Mesenchymal stem cell (in vitro differentiated cells and primary cell): ENCODE data around the gene MAPKAP1.
A peak's percentile ranks its signal among the peaks of the same experiment; 100 is the strongest.

Experiments used
- DNase-seq: peaks from one replicate; pipeline ENCODE4 v3.0.0-alpha.2; 2013
- H2AFZ ChIP-seq: one replicate; pipeline ENCODE4 v1.6.1; 2013; ENCODE audit warnings: low read depth, mild to moderate bottlenecking, control low read depth, inconsistent platforms, low read length, moderate library complexity
- H2AK5ac ChIP-seq: 2 replicates; pipeline ENCODE4 v1.6.1; 2013; ENCODE audit warnings: low read length, moderate library complexity, mild to moderate bottlenecking, inconsistent platforms; ENCODE audit not compliant: severe bottlenecking
- H2BK120ac ChIP-seq: one replicate; pipeline ENCODE4 v1.6.1; 2013; ENCODE audit warnings: low read depth, mild to moderate bottlenecking, inconsistent platforms, low read length, moderate library complexity
- H2BK12ac ChIP-seq, 2 experiments: one replicate each; pipeline ENCODE4 v1.6.1; 2013; ENCODE audit warnings: inconsistent platforms in 2 of 2, low read length in 2 of 2, mild to moderate bottlenecking in 2 of 2, moderate library complexity in 2 of 2, control low read depth in 1 of 2
- H2BK15ac ChIP-seq: one replicate; pipeline ENCODE4 v1.6.1; 2013; ENCODE audit warnings: mild to moderate bottlenecking, low read depth, inconsistent platforms; ENCODE audit not compliant: poor library complexity, severe bottlenecking
- H2BK5ac ChIP-seq: 2 replicates; pipeline ENCODE4 v1.6.1; 2013; ENCODE audit warnings: low read depth, mild to moderate bottlenecking, low read length, control low read depth, inconsistent platforms; ENCODE audit not compliant: poor library complexity, severe bottlenecking
- H3K14ac ChIP-seq, 2 experiments: one replicate each; pipeline ENCODE4 v1.6.1; 2013; ENCODE audit warnings: inconsistent platforms in 2 of 2, low read length in 2 of 2, control low read depth in 1 of 2, mild to moderate bottlenecking in 1 of 2, moderate library complexity in 1 of 2
- H3K18ac ChIP-seq, 2 experiments: one replicate each; pipeline ENCODE4 v1.6.1; 2013; ENCODE audit warnings: inconsistent platforms in 2 of 2, low read length in 2 of 2, control low read depth in 1 of 2, low read depth in 1 of 2, mild to moderate bottlenecking in 1 of 2
- H3K23ac ChIP-seq, 2 experiments: one replicate each; pipeline ENCODE4 v1.6.1; 2013; ENCODE audit warnings: inconsistent platforms in 2 of 2, low read length in 2 of 2, mild to moderate bottlenecking in 2 of 2, moderate library complexity in 2 of 2, control low read depth in 1 of 2
- H3K27ac ChIP-seq: 2 replicates; pipeline ENCODE4 v1.5.1; 2013; ENCODE audit warnings: mild to moderate bottlenecking, moderate library complexity, low read length, control low read depth, inconsistent platforms; ENCODE audit not compliant: poor library complexity, severe bottlenecking
- H3K27me3 ChIP-seq, 2 experiments: 2 replicates each; pipeline versions ENCODE4 v1.6.1 to v1.7.0; 2013; ENCODE audit warnings: low read length in 2 of 2, mild to moderate bottlenecking in 2 of 2, moderate library complexity in 2 of 2, control low read depth in 1 of 2, inconsistent platforms in 1 of 2; ENCODE audit not compliant: control insufficient read depth in 1 of 2, insufficient read depth in 1 of 2
- H3K36me3 ChIP-seq, 2 experiments: 2 replicates each; pipeline versions ENCODE4 v1.6.1 to v1.7.0; 2013; ENCODE audit warnings: low read length in 2 of 2, control low read depth in 1 of 2, inconsistent platforms in 1 of 2, low read depth in 1 of 2, mild to moderate bottlenecking in 1 of 2; ENCODE audit not compliant: insufficient read depth in 2 of 2, control insufficient read depth in 1 of 2
- H3K4ac ChIP-seq, 2 experiments: one replicate each; pipeline ENCODE4 v1.6.1; 2013; ENCODE audit warnings: inconsistent platforms in 2 of 2, low read length in 2 of 2, mild to moderate bottlenecking in 2 of 2, moderate library complexity in 2 of 2, control low read depth in 1 of 2, low read depth in 1 of 2
- H3K4me1 ChIP-seq: 2 replicates; pipeline ENCODE4 v1.6.1; 2013; ENCODE audit warnings: low read depth, low read length, control low read depth; ENCODE audit not compliant: control insufficient read depth, insufficient read depth
- H3K4me2 ChIP-seq: 2 replicates; pipeline ENCODE4 v1.6.1; 2013; ENCODE audit warnings: low read length, mild to moderate bottlenecking, inconsistent platforms; ENCODE audit not compliant: poor library complexity, severe bottlenecking
- H3K4me3 ChIP-seq, 2 experiments: 2 replicates each; pipeline versions ENCODE4 v1.5.1 to v1.7.0; 2013; ENCODE audit warnings: low read length in 2 of 2, mild to moderate bottlenecking in 2 of 2, control low read depth in 1 of 2, low read depth in 1 of 2; ENCODE audit not compliant: insufficient read depth in 1 of 2
- H3K79me1 ChIP-seq: replicated peaks from 2 replicates; pipeline ENCODE4 v1.6.1; 2013; ENCODE audit warnings: mild to moderate bottlenecking, control low read depth, low read length, inconsistent platforms; ENCODE audit not compliant: poor library complexity, severe bottlenecking
- H3K9ac ChIP-seq: 2 replicates; pipeline ENCODE4 v1.7.0; 2013; ENCODE audit warnings: mild to moderate bottlenecking, low read length, moderate library complexity
- H3K9me3 ChIP-seq: 2 replicates; pipeline ENCODE4 v1.7.0; 2013; ENCODE audit warnings: mild to moderate bottlenecking, low read length; ENCODE audit not compliant: control insufficient read depth
- H4K8ac ChIP-seq: one replicate; pipeline ENCODE4 v1.6.1; 2013; ENCODE audit warnings: inconsistent platforms, mild to moderate bottlenecking, low read length, moderate library complexity
- H4K91ac ChIP-seq: one replicate; pipeline ENCODE4 v1.6.1; 2013; ENCODE audit warnings: mild to moderate bottlenecking, low read length, inconsistent platforms
- WGBS: methylation state at CpG from one replicate; pipeline ENCODE4 v1.1.7; 2013; ENCODE audit warnings: mixed read lengths; 5-methylcytosine and 5-hydroxymethylcytosine counted together

Gene MAPKAP1

DNA sequence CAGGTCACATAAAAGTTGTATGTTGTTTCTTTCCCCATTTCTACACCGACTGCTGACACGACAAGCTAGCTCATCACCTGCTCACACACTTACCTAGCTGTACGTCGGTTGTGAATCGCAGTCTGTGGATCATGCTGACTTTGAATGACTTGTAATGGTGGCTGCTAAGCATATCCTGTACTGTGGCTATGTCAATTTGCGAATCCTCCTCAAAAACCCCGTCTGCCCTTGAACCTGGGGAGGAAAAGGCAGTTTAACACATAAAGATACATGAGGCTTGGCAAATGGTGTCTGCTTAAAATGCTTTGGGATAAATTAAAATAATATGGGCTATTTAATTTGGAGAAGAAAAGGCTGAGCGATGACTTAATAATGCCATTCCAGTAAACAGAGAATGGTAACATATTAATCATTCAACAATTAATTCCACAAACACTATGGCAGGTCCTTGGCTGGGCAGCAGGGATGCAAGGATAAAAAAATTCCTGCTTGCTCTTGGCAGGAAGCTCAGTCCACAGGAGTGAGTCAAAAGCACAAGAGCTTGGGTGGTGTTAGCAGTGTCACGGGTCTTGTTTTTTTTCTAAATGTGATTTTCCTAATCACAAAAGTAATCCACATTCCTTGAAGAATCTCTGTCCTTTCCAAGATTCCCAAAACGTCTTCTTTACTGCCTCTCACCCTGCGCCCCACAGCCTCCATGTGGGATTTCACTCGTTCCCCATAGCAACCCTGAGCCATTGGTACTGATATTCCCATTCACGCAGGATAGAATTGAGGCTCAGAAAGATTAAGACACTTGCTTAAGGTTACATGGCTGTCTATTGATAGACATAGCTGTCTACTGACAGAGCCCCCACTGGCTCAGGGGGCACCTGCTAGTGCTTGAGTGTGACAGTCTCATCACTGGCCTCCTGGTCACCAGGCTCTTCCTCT lies 222.4 kb downstream of the MAPKAP1 start:
- Histone ChIP-seq H2BK12ac (peak overlapping the region in 1 of 2 experiments; percentile 24), H3K27ac (peak overlapping the region; percentile 43), H4K91ac (peak overlapping the region; percentile 44), H3K4me3 (no peak overlapping the region), H2AFZ (no peak overlapping the region), H3K9ac (peak overlapping the region; percentile 76), H2AK5ac (peak overlapping the region; percentile 8), H3K14ac (no peak overlapping the region), H3K9me3 (no peaks in the 10 kb centered on the region), H3K4ac (peak overlapping the region in 1 of 2 experiments; percentile 51), H3K18ac (peak overlapping the region; percentile 23 to 42), H3K4me2 (no peak overlapping the region), H2BK5ac (no peak overlapping the region), H3K27me3 (no peaks in the 10 kb centered on the region), H3K79me1 (peaks cover 20% of the 10 kb centered on the region), H2BK15ac (no peak overlapping the region), H3K4me1 (peaks cover 15% of the 10 kb centered on the region), H2BK120ac (peak overlapping the region; percentile 22), H3K23ac (no peak overlapping the region), H4K8ac (no peak overlapping the region), H3K36me3 (peaks cover 10 to 25% of the 10 kb centered on the region in 2 experiments)
- 69% methylated on average over 10 of the region's 13 CpGs for WGBS
- peak; percentile 69 for DNase-seq

DNA sequence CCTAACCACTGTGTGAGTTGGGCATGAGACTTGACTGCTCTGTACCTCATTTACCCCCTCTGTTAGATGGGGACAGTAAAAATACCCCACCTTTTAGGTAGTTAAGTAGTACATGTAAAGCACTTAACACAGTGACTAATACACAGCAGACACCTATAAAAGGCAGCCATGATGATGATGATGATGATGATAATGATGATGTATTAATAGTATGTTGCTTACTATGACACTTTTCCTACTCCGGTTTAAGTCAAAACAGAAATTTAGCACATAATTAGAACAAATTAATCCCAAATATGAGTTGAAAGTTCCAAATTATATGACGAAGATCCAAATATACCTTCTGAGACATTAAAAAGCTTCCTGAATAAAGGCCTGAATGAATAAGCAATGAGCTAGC lies 223.3 kb downstream of the MAPKAP1 start:
- Histone ChIP-seq H2AK5ac (no peak overlapping the region), H3K4me1 (peaks cover 16% of the 10 kb centered on the region), H4K8ac (no peak overlapping the region), H3K9ac (no peak overlapping the region), H3K18ac (no peak overlapping the region), H3K27me3 (no peaks in the 10 kb centered on the region), H3K36me3 (peaks cover 10 to 28% of the 10 kb centered on the region in 2 experiments), H3K14ac (no peak overlapping the region), H2BK12ac (no peak overlapping the region), H2BK15ac (no peak overlapping the region), H3K9me3 (no peaks in the 10 kb centered on the region), H3K23ac (no peak overlapping the region), H2BK5ac (no peak overlapping the region), H2AFZ (no peak overlapping the region), H3K4me2 (no peak overlapping the region), H4K91ac (no peak overlapping the region), H2BK120ac (no peak overlapping the region), H3K27ac (no peak overlapping the region), H3K4me3 (no peak overlapping the region), H3K79me1 (peaks cover 18% of the 10 kb centered on the region), H3K4ac (no peak overlapping the region)
- no peak for DNase-seq
- 100% methylated on average over 1 of the region's 2 CpGs for WGBS

DNA sequence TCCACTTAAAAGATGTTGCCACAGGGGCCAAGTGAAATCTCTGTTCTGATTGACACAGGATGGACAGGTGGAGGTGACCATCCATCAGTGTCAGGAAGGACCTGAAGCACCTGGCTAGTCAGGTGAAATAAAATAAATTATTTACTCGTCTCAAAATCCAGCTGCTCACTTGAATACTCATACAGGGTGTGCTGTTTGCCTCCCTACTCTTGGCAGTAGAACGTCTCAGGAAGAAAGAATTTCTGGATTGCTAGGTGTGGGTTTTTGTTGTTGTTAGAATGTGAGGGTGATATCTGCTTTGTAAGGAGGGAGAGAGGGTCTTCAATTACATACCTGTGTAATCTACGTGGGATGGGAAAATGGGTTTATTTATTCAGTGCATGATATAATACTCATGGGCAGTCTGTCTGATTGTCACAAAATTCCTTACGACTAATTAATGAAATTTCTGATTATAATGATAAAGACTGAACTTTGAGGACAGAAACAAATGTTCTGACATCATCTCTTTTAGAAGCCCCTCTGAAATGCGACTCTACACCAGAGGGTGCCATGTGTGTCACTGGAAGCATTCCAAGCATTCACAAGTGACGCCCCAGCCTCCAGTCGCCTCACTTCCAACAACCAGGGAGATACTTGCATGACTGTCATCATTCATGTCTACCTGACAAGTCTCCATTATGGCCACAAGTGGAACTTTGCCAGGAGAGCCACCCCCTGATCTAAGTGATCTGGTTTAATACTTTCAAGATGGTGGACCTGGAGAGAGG lies 227.0 kb downstream of the MAPKAP1 start:
- no peak overlapping the region for H2BK12ac ChIP-seq
- H3K4me1 ChIP-seq = peaks cover 9% of the 10 kb centered on the region
- 89% methylated on average over 5 of the region's 7 CpGs for WGBS
- no peak overlapping the region for H2BK120ac ChIP-seq
- peaks cover 13 to 60% of the 10 kb centered on the region in 2 experiments for H3K36me3 ChIP-seq
- H3K4me3 ChIP-seq = no peak overlapping the region
- no peak overlapping the region for H3K9ac ChIP-seq
- H3K79me1 ChIP-seq = peaks cover 19% of the 10 kb centered on the region
- no peak overlapping the region for H3K14ac ChIP-seq
- no peak overlapping the region for H4K8ac ChIP-seq
- H2BK15ac ChIP-seq = no peak overlapping the region
- no peak overlapping the region for H3K18ac ChIP-seq
- DNase-seq = no peak
- no peaks in the 10 kb centered on the region for H3K9me3 ChIP-seq
- no peak overlapping the region for H3K23ac ChIP-seq
- H3K27me3 ChIP-seq = no peaks in the 10 kb centered on the region
- no peak overlapping the region for H3K4me2 ChIP-seq
- no peak overlapping the region for H4K91ac ChIP-seq
- H2AFZ ChIP-seq = no peak overlapping the region
- no peak overlapping the region for H2BK5ac ChIP-seq
- H3K4ac ChIP-seq = no peak overlapping the region
- H3K27ac ChIP-seq = no peak overlapping the region
- H2AK5ac ChIP-seq = no peak overlapping the region

DNA sequence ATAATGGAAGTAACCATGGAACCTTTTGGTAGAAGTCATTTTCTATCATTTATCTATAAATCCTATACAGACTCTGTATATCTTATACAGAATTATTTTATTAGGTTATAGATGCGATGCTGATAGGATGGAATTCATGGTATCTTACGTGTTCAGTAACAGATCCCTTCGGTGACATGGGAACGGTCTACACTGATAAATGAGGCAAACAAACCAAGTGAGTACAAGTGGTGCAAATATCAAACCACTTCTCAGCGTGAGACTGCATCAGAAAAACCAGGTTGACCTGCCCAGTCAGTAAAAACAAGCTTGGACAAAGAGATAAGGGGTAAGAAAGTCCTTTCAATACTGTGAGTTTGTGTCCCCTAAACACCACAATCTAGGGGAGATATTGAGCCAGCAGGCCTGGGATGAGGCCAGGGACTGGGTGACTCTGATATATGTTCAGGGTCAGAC lies 229.9 kb downstream of the MAPKAP1 start:
- Histone ChIP-seq H2AK5ac (no peak overlapping the region), H3K9me3 (no peaks in the 10 kb centered on the region), H2BK12ac (no peak overlapping the region), H2BK5ac (no peak overlapping the region), H2AFZ (no peak overlapping the region), H4K91ac (no peak overlapping the region), H3K4me2 (no peak overlapping the region), H4K8ac (no peak overlapping the region), H2BK120ac (no peak overlapping the region), H3K36me3 (peaks cover 11 to 52% of the 10 kb centered on the region in 2 experiments), H3K23ac (no peak overlapping the region), H3K18ac (no peak overlapping the region), H3K79me1 (peaks cover 25% of the 10 kb centered on the region), H3K27ac (no peak overlapping the region), H3K27me3 (no peaks in the 10 kb centered on the region), H3K14ac (no peak overlapping the region), H3K4me3 (no peak overlapping the region), H3K4me1 (peaks cover 8% of the 10 kb centered on the region), H2BK15ac (no peak overlapping the region), H3K4ac (no peak overlapping the region), H3K9ac (no peak overlapping the region)
- DNase-seq = no peak
- WGBS = 97% methylated on average over 5 of the region's 5 CpGs
